MG63 (cell line): ENCODE measurements around the gene ATF1. TPM values are rescaled to one million over a fixed set of nuclear protein-coding genes. Genes with fewer than 3 reads are reported as not detected.

Experiments used
- total RNA-seq: library from RNA; depleted of rRNA; stranded (reverse); fragments of >200 nt; shearing (Covaris generic); gene quantifications from 2 replicates; pipeline ENCODE4 v1.2.3, GENCODE V29; 2014; ENCODE audit warnings: low replicate concordance; rRNA removed

The ATF1 gene
- total RNA-seq, 1 experiment from 2014 or later: 69.7 TPM

Other genes with a start within 250 kb of the ATF1 start
- gene TMPRSS12, start 78.8 kb downstream of the ATF1 start, total RNA-seq: not detected in 2 replicates
- not detected in 2 replicates for gene HIGD1C, start 188.4 kb downstream of the ATF1 start, total RNA-seq